ENCODE data around the gene TMUB1. TPM values are rescaled to one million over a fixed set of nuclear protein-coding genes. Genes with fewer than 3 reads are reported as not detected.

Gene TMUB1
- total and polyA plus RNA-seq, 9 of the 15 experiments (the other 6 are each of a cell fraction or from before 2014, with no cell fraction given) = 0.14 to 241 (median 74.1) TPM

- peak; percentile 88; the same call in 1 of the 2 replicates for TF ChIP-seq ZFPM2 (CRISPR knock-in tag; IDR thresholded peaks at IDR 0.05)
- TF ChIP-seq, protein P1, sequence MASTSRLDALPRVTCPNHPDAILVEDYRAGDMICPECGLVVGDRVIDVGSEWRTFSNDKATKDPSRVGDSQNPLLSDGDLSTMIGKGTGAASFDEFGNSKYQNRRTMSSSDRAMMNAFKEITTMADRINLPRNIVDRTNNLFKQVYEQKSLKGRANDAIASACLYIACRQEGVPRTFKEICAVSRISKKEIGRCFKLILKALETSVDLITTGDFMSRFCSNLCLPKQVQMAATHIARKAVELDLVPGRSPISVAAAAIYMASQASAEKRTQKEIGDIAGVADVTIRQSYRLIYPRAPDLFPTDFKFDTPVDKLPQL (IDR thresholded peaks at IDR 0.05; ENCODE audit: extremely low read depth, insufficient read length) = no peak
- 0 out of 4 replicates have a peak, but pooled peaks of 1 of the 2 experiments have one; percentile 10 for TF ChIP-seq ETV6 (IDR thresholded peaks at IDR 0.05; ENCODE audit: borderline replicate concordance in 1 of 2, low read depth in 2 of 2, low read length in 1 of 2)
- no peak for TF ChIP-seq ETV6 (CRISPR knock-in tag; IDR thresholded peaks at IDR 0.05; ENCODE audit: borderline replicate concordance)
- TF ChIP-seq, protein P2, sequence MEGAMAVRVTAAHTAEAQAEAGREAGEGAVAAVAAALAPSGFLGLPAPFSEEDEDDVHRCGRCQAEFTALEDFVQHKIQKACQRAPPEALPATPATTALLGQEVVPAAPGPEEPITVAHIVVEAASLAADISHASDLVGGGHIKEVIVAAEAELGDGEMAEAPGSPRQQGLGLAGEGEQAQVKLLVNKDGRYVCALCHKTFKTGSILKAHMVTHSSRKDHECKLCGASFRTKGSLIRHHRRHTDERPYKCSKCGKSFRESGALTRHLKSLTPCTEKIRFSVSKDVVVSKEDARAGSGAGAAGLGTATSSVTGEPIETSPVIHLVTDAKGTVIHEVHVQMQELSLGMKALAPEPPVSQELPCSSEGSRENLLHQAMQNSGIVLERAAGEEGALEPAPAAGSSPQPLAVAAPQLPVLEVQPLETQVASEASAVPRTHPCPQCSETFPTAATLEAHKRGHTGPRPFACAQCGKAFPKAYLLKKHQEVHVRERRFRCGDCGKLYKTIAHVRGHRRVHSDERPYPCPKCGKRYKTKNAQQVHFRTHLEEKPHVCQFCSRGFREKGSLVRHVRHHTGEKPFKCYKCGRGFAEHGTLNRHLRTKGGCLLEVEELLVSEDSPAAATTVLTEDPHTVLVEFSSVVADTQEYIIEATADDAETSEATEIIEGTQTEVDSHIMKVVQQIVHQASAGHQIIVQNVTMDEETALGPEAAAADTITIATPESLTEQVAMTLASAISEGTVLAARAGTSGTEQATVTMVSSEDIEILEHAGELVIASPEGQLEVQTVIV (CRISPR knock-in tag; IDR thresholded peaks at IDR 0.05; ENCODE audit: borderline replicate concordance) = no peak
- no peak for TF ChIP-seq PCBP2 (IDR thresholded peaks at IDR 0.05; ENCODE audit: low read depth, low read length, poor library complexity, severe bottlenecking)
- TF ChIP-seq EHMT2 (IDR thresholded peaks at IDR 0.05) = no peak
- TF ChIP-seq ZNF253 (CRISPR knock-in tag; conservative IDR thresholded peaks at IDR 0.05) = no peak
- no peak for TF ChIP-seq KAT2B (IDR thresholded peaks at IDR 0.05; ENCODE audit: low read depth, low read length)
- TF ChIP-seq, protein P3, sequence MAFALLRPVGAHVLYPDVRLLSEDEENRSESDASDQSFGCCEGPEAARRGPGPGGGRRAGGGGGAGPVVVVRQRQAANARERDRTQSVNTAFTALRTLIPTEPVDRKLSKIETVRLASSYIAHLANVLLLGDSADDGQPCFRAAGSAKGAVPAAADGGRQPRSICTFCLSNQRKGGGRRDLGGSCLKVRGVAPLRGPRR (CRISPR knock-in tag; IDR thresholded peaks at IDR 0.05) = no peak
- peak; percentile 80; the same call in 1 of the 2 replicates for TF ChIP-seq GABPB2 (CRISPR knock-in tag; conservative IDR thresholded peaks at IDR 0.05)
- TF ChIP-seq NR2C1 (IDR thresholded peaks at IDR 0.05) = no peak
- no peak for TF ChIP-seq NR2C1 (tag; IDR thresholded peaks at IDR 0.05)
- TF ChIP-seq EZH2 (IDR thresholded peaks at IDR 0.05; ENCODE audit: borderline replicate concordance, low read depth, low read length) = no peak
- TF ChIP-seq RBM14 (IDR thresholded peaks at IDR 0.05; ENCODE audit: borderline replicate concordance, insufficient read depth, low read depth, low read length) = no peak
- peak; percentile 78 for TF ChIP-seq GTF2E2 (tag; IDR thresholded peaks at IDR 0.05)
Measured at GRCh38 chr7:151080522-151081169, 2.6 kb downstream of the TMUB1 start, which contains the start of gene FASTK (continued).

Data from K562 (cell line).